ENCODE results near the gene GADD45G.

DNA sequence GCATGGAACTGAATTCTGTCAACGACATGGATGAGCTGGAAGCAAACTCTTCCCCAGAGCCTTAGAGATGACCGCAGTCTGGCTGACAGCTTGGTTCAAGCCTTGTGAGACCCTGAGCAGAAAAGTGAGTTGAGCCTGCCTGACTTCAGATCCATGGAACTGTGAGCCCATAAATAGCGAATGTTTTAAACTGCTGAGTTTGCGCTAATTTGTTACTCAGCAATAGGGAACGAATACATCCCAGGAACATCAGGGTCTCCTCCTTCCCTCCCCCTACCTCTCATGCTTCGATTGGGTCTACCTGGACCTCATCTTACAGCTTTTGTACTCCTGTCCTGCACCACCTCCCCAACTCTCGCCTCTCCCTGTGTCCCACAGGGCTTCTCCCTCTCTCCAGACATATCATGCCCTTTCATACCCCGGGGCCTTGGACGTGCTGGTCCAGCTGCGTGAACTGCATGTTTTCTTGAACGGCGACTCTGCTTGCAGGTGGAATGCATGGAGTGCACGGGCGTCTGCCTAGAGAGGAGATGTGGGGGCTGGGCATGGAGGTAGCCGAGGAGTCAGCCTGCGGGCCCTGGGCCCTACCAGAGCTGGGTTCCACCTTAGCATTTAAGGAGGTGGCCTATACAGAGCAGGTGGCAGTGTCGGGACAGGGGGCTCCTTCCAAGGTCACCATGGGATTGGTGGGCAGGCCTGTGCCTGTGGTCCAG is 7.9 kb downstream of the GADD45G start:
- TF ChIP-seq, protein P1, sequence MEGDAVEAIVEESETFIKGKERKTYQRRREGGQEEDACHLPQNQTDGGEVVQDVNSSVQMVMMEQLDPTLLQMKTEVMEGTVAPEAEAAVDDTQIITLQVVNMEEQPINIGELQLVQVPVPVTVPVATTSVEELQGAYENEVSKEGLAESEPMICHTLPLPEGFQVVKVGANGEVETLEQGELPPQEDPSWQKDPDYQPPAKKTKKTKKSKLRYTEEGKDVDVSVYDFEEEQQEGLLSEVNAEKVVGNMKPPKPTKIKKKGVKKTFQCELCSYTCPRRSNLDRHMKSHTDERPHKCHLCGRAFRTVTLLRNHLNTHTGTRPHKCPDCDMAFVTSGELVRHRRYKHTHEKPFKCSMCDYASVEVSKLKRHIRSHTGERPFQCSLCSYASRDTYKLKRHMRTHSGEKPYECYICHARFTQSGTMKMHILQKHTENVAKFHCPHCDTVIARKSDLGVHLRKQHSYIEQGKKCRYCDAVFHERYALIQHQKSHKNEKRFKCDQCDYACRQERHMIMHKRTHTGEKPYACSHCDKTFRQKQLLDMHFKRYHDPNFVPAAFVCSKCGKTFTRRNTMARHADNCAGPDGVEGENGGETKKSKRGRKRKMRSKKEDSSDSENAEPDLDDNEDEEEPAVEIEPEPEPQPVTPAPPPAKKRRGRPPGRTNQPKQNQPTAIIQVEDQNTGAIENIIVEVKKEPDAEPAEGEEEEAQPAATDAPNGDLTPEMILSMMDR (conservative IDR thresholded peaks at IDR 0.05; ENCODE audit: low read depth in 2 of 2): no peak
- TF ChIP-seq POLR2AphosphoS5 (IDR thresholded peaks at IDR 0.05; ENCODE audit: low read depth): no peak
- no peak for TF ChIP-seq EZH2 (IDR thresholded peaks at IDR 0.05; ENCODE audit: low read depth, unreplicated experiment)
- TF ChIP-seq, protein P2, sequence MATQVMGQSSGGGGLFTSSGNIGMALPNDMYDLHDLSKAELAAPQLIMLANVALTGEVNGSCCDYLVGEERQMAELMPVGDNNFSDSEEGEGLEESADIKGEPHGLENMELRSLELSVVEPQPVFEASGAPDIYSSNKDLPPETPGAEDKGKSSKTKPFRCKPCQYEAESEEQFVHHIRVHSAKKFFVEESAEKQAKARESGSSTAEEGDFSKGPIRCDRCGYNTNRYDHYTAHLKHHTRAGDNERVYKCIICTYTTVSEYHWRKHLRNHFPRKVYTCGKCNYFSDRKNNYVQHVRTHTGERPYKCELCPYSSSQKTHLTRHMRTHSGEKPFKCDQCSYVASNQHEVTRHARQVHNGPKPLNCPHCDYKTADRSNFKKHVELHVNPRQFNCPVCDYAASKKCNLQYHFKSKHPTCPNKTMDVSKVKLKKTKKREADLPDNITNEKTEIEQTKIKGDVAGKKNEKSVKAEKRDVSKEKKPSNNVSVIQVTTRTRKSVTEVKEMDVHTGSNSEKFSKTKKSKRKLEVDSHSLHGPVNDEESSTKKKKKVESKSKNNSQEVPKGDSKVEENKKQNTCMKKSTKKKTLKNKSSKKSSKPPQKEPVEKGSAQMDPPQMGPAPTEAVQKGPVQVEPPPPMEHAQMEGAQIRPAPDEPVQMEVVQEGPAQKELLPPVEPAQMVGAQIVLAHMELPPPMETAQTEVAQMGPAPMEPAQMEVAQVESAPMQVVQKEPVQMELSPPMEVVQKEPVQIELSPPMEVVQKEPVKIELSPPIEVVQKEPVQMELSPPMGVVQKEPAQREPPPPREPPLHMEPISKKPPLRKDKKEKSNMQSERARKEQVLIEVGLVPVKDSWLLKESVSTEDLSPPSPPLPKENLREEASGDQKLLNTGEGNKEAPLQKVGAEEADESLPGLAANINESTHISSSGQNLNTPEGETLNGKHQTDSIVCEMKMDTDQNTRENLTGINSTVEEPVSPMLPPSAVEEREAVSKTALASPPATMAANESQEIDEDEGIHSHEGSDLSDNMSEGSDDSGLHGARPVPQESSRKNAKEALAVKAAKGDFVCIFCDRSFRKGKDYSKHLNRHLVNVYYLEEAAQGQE (IDR thresholded peaks at IDR 0.05; ENCODE audit: unreplicated experiment): no peak
- no peak for TF ChIP-seq ZNF331 (CRISPR knock-in tag; IDR thresholded peaks at IDR 0.05; ENCODE audit: low read depth)
- TF ChIP-seq ZNF114 (CRISPR knock-in tag; IDR thresholded peaks at IDR 0.05): no peak
